ENCODE measurements around the gene PARD3B. TPM values are rescaled to one million over a fixed set of nuclear protein-coding genes. Genes with fewer than 3 reads are reported as not detected.

Gene PARD3B
- total RNA-seq, 1 experiment from 2014 or later: 3.6 TPM

DNA sequence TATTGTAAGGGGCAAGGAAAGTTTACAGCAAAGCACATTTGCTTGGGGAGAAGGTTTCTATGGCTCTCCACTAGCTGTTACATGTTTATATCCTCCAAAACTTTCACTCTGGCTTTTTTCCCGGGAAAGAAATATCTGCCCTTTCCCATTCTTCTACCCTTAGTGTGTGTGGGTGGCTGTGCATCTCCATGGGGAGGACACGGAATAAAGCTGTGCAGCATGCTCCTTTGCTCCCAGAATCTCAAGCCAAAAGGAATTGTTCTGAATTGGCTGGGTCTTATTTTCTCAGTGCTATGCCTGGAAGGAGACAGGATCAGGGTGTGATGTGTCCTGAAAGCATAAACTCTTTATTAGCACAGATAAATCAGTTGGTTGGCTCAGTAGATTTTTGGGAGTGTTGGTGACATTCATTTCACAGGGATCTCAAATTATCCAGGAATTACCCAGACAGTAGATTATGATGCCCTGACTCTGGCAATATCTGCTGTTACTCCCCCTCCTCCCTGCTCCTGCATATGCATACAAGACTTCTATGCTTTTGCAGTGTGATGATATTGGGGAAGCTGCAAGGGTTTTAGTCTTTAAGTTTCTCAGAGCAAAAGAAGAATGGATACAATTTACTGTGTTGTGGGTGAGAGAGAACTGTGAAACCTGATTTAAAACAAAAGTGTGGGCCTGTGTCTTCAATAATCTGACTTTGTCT lies 63.1 kb downstream of the PARD3B start:
- CTCF ChIA-PET: no interaction called here
- POLR2A ChIA-PET: no interaction called here
- H3K36me3 ChIP-seq (ENCODE audit: control insufficient read depth, insufficient read depth, low read length): no peaks in the 10 kb centered on the region

DNA sequence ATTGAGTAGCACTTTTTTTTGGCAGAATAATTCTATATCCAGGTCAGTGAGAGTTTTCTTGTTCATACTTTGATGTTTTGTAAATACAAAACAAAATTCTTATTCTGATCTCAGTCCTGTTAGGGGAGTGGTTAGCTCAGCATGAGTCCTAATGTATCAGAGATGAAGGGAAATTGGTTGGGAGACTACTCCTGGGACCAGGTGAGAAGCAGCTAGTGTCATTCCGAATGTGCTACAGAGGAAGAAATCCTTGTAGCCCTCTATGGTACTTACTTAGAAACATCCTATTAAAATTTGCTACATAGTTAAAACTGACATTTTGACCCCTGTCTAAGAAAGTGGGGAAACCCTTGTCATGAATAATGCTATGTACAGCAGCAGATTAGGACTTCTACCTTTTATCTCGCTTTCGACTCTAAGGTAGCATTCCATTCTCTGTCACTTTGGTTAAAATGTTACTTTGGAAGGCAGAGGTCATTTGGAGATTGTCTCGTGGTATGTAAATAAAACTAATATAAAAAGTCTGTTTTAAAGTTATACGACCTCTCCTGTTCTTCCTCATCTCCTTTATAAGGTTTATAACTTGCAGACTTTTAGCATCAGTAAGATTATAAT lies 65.8 kb downstream of the PARD3B start:
- Histone ChIP-seq H3K9me3 (ENCODE audit: control insufficient read depth, insufficient read depth, low read depth, low read length) (no peaks in the 10 kb centered on the region), H3K27ac (ENCODE audit: low read length) (no peak overlapping the region), H3K4me1 (ENCODE audit: control insufficient read depth, insufficient read depth, low read length) (no peaks in the 10 kb centered on the region), H3K27me3 (ENCODE audit: control insufficient read depth, insufficient read depth, low read length) (no peaks in the 10 kb centered on the region), H3K36me3 (ENCODE audit: control insufficient read depth, insufficient read depth, low read length) (no peaks in the 10 kb centered on the region), H3K4me3 (ENCODE audit: low read depth in 2 of 2, low read length in 2 of 2) (no peak overlapping the region)
- DNase-seq (ENCODE audit: low read depth, low spot score) (no peak), ATAC-seq (no peak)
- in situ Hi-C loops (cut with HindIII; ENCODE audit: low pct_unique_long_range_greater_than_20kb, low sequenced_read_pairs) (no loop called here), intact Hi-C loops (cut with micrococcal nuclease; ENCODE audit: unreplicated experiment) (no loop called here)
- TF ChIP-seq, protein P1, sequence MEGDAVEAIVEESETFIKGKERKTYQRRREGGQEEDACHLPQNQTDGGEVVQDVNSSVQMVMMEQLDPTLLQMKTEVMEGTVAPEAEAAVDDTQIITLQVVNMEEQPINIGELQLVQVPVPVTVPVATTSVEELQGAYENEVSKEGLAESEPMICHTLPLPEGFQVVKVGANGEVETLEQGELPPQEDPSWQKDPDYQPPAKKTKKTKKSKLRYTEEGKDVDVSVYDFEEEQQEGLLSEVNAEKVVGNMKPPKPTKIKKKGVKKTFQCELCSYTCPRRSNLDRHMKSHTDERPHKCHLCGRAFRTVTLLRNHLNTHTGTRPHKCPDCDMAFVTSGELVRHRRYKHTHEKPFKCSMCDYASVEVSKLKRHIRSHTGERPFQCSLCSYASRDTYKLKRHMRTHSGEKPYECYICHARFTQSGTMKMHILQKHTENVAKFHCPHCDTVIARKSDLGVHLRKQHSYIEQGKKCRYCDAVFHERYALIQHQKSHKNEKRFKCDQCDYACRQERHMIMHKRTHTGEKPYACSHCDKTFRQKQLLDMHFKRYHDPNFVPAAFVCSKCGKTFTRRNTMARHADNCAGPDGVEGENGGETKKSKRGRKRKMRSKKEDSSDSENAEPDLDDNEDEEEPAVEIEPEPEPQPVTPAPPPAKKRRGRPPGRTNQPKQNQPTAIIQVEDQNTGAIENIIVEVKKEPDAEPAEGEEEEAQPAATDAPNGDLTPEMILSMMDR (IDR thresholded peaks at IDR 0.05): no peak
- TF ChIP-seq, protein P2, sequence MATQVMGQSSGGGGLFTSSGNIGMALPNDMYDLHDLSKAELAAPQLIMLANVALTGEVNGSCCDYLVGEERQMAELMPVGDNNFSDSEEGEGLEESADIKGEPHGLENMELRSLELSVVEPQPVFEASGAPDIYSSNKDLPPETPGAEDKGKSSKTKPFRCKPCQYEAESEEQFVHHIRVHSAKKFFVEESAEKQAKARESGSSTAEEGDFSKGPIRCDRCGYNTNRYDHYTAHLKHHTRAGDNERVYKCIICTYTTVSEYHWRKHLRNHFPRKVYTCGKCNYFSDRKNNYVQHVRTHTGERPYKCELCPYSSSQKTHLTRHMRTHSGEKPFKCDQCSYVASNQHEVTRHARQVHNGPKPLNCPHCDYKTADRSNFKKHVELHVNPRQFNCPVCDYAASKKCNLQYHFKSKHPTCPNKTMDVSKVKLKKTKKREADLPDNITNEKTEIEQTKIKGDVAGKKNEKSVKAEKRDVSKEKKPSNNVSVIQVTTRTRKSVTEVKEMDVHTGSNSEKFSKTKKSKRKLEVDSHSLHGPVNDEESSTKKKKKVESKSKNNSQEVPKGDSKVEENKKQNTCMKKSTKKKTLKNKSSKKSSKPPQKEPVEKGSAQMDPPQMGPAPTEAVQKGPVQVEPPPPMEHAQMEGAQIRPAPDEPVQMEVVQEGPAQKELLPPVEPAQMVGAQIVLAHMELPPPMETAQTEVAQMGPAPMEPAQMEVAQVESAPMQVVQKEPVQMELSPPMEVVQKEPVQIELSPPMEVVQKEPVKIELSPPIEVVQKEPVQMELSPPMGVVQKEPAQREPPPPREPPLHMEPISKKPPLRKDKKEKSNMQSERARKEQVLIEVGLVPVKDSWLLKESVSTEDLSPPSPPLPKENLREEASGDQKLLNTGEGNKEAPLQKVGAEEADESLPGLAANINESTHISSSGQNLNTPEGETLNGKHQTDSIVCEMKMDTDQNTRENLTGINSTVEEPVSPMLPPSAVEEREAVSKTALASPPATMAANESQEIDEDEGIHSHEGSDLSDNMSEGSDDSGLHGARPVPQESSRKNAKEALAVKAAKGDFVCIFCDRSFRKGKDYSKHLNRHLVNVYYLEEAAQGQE (IDR thresholded peaks at IDR 0.05; ENCODE audit: insufficient read depth in 1 of 2, low read depth in 2 of 2, low read length in 1 of 2): no peak
- TF ChIP-seq TCF7L2 (IDR thresholded peaks at IDR 0.05; ENCODE audit: low read depth, low read length): no peak
- BruUV-seq (replicated peaks): no TSS peak
- POLR2A ChIA-PET: no interaction called here
- CTCF ChIA-PET: no interaction called here

More for the DNA sequence above, 63.1 kb downstream of the PARD3B start:
- H3K4me3 ChIP-seq (ENCODE audit: low read depth in 2 of 2, low read length in 2 of 2): no peak overlapping the region
- no peaks in the 10 kb centered on the region for H3K27me3 ChIP-seq (ENCODE audit: control insufficient read depth, insufficient read depth, low read length)
- H3K4me1 ChIP-seq (ENCODE audit: control insufficient read depth, insufficient read depth, low read length): no peaks in the 10 kb centered on the region
- no TSS peak for BruUV-seq (replicated peaks)
- DNase-seq (ENCODE audit: low read depth, low spot score): no peak
- intact Hi-C loops (cut with micrococcal nuclease; ENCODE audit: unreplicated experiment) (no loop called here), in situ Hi-C loops (cut with HindIII; ENCODE audit: low pct_unique_long_range_greater_than_20kb, low sequenced_read_pairs) (no loop called here)
- no peak overlapping the region for H3K27ac ChIP-seq (ENCODE audit: low read length)
- ATAC-seq: no peak
- TF ChIP-seq, protein P2 (IDR thresholded peaks at IDR 0.05; ENCODE audit: insufficient read depth in 1 of 2, low read depth in 2 of 2, low read length in 1 of 2): no peak
- TF ChIP-seq, protein P1 (IDR thresholded peaks at IDR 0.05): no peak
- TF ChIP-seq TCF7L2 (IDR thresholded peaks at IDR 0.05; ENCODE audit: low read depth, low read length) (no peak), SIN3A (IDR thresholded peaks at IDR 0.05; ENCODE audit: borderline replicate concordance, insufficient read depth, low read depth, low read length) (no peak), POLR2AphosphoS5 (IDR thresholded peaks at IDR 0.05; ENCODE audit: low read depth, low read length) (no peak)
- H3K9me3 ChIP-seq (ENCODE audit: control insufficient read depth, insufficient read depth, low read depth, low read length): no peaks in the 10 kb centered on the region

Data from Panc1 (cell line).